Glomerular visceral epithelial cell (primary cell): ENCODE measurements around the gene GPHN.
"Not testable (repeated sequence)": the region's sequence is repeated elsewhere in the genome, so short reads cannot be mapped to it uniquely, and the experiment has no call there.

Experiments
- DNase-seq: peaks from one replicate; pipeline ENCODE4 v3.0.0-alpha.2; 2016; ENCODE audit errors: extremely low spot score

GPHN gene

GRCh38 chr14:66657780-66658179 is 149.8 kb downstream of the GPHN start:
- no peak for DNase-seq

GRCh38 chr14:66662374-66662773 is 154.4 kb downstream of the GPHN start:
- peak; percentile 15 for DNase-seq

- no peak for DNase-seq
Measured at GRCh38 chr14:66677780-66678179, 169.8 kb downstream of the GPHN start.

DNA sequence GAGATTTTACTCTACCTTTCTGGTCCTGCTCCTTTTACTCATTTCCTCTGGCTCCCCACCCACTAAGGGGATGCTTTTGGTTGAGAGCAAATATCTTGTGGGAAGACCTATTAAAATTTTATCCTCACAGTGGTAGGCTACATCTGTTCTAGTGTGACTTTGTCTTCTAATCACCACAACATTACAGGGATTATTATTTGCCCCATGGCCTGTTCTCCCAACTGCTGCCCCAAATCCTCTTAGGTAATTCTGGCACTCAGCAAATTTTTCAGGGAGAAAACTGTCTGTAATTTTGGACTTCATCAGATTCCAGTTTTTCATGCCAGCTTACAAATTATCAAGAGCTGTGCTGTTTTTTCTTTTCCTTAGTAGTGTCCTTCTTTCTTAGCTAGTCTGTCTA is 172.3 kb downstream of the GPHN start:
- DNase-seq: no peak

GRCh38 chr14:66696326-66696725 is 188.4 kb downstream of the GPHN start:
- DNase-seq: no peak

DNA sequence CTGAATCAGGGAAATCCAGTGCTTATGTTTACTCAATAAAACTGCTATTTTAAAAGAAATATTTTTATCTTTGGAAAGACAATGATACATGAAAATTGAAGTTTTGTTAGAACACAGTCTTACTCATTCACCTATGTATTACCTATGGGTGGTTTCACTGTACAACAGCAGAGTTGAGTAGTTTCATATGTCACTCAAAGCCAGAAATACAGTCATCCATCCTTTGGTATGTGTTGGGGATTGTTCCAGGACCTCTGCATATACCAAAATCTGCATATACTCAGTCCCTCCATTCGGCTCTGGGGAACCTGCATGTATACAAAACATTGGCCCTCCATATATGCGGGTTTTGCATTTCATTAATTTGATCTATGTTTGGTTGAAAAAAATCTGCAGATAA is 190.6 kb downstream of the GPHN start:
- DNase-seq: no peak

GRCh38 chr14:66701813-66702212 is 193.9 kb downstream of the GPHN start:
- DNase-seq: peak; percentile 6

DNA sequence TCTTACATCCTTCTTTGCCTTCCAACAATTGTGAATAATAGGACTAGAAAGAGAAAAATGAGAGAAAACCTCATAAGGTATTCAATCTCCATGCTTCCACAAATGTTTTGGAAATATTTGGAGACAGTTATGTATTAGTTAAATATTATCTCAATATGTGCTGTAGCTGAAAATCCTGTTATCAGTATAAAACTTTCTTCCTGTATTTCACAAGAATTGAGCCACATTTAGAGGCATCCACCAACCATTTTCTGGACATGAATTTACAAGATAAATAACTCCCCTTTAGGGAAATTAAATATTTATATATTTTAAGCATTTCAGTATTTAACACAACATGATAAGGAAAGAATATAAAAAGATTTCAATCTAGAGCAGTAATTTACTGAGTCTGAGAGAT is 200.3 kb downstream of the GPHN start:
- no peak for DNase-seq

DNA sequence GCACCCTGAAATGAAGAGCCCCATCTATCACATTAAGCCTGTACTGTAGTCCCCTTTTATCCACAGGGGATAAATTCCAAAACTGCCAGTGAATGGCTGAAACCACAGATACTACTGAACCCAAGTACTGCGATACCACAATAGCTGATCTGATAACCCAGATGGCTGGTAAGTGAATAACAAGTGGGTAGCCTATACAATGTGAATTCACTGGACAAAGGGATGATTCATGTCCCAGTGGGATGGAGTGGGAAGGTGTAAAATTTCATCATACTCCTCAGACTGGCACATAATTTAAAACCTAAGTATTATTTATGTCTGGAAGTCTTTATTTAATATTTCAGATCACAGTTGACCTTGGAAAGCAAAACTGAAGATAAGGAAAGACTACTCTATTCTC is 201.3 kb downstream of the GPHN start:
- peak; percentile 49 for DNase-seq

GRCh38 chr14:66714291-66714690 is 206.3 kb downstream of the GPHN start:
- not testable (repeated sequence) for DNase-seq

GRCh38 chr14:66715313-66715712 is 207.4 kb downstream of the GPHN start:
- DNase-seq: not testable (repeated sequence)

- no peak for DNase-seq
Measured at GRCh38 chr14:66716227-66716626, 208.3 kb downstream of the GPHN start.

GRCh38 chr14:66717561-66718140 is 209.7 kb downstream of the GPHN start:
- DNase-seq: no peak

DNA sequence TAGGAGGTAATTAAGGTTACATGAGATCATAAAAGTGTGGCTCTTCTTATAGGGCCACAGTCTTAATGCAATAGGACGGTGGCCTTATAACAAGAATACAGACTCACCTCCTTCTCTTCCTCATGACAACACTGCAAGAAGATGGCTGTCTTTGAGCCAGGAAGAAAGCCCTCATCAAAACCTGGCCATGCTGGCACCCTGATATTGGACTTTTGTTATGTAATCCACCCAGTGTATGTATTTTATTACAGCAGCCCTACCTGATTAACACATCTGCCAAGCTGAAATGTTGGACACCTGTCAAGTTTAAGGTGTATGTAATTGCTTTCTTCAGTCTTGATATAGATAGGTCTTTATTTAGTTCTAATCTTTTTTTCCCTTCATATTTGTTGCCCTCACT is 217.0 kb downstream of the GPHN start:
- DNase-seq: no peak

DNA sequence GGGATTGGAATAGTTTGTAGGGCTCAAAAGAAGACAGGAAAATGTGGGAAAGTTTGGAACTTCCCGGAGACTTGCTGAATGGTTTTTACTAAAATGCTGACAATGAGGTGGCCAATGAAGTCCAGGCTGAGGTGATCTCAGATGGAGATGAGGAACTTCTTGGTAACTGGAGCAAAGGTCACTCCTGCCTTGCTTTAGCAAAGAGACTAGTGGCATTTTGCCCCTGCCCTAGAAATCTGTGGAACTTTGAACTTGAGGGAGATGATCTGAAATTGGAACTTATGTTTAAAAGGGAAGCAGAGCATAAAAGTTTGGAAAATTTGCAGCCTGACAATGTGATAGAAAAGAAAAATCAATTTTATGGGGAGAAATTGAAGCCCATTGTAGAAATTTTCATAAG is 223.4 kb downstream of the GPHN start:
- not testable (repeated sequence) for DNase-seq

DNA sequence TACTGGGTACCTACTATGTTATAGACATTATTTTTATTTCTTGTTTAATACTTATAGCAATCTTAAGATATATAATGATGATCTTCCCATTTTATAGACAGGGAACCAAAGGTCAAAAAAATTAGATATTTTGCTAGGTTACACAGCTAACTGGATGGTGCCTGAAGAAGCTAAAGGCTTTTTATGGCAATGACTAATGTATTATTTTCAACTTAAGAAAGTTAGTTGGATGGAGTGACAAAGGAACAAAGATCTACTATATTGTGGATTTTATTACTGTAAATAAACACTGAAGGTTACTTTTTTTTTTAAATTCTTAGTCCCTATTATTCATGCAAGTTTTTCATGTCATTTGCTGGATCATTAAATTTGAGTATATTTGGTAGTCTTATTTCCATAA is 227.9 kb downstream of the GPHN start:
- DNase-seq: no peak

DNA sequence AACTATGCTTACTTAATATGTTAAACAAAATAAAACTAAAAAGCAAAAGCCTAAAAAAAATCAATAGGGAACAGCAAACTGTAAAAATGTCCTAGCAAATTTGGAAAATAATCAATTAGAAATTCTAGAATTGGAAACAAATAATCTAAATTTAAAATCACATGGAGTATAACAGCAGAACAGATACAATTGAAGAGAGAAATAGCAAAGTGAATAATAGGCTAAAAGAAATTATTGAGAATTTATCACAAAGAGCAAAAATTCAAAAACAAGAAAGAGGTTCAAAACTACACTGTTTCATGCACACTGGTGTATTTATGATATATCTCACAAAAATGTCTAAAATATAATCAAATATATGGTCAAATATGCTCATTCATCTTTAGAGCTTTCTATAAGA is 231.9 kb downstream of the GPHN start:
- no peak for DNase-seq

DNA sequence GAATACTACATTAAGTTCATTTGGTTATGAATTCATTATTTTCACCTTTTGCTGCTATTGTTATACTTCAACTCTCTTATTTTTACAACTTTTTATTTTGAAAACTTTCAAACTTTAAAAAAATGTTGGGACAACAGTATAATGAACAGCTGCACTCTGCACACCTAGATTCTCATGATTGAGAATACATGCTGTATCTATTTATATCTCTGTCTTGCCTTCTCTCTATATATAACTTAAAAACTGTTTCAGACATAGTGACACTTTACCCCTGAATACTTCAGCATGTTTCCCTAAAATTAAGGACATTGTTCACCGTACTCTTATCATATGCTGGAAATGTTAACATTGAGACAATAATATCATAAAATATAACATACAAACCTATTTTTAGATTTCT is 237.1 kb downstream of the GPHN start:
- no peak for DNase-seq

- DNase-seq: peak; percentile 34
Measured at GRCh38 chr14:66746316-66747006, 238.5 kb downstream of the GPHN start.

DNA sequence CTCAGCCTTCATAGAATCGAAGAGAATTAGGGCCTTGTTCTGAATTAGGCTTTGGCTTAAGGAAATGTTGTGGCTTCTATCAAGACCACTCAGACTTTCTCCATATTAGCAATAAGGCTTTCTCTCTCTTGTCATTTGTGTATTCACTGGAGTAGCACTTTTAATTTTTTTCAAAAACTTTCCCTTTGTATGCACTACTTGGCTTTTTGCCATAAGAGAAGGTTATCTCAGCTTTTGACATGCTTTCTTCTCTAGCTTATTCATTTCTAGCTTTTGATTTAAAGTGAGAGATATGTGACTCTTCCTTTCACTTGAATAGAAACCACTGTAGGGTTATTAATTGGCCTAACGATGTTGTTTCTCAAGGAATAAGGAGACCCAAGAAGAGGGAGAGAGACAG is 244.2 kb downstream of the GPHN start:
- no peak for DNase-seq

DNA sequence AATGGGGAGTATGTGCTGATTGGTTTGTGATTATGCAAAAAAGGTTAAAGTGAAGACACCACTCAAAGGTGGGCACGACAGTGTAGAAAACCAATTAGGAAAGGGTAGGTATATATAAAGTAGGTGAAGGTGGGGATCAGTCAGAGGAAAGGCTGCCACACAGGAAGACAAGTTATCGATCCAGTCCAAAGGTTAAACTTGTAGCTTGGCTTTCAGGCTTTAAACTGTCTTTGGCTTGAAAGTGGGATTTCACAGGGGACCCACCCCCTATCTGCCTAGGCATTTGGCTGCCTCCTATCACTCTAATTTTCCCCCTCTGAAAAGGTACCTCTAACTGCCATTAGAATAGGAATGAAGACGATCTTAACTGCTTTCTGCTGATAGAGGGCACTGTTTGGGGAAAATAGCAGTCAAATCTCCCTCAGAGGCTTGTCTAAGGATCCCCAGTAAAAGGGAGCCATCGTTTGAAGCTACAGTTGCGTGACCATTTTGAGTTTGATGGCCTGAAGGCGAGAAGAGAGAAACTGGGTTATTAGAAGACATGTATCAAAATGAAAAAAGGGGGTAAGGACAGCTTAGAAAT is 250.2 kb downstream of the GPHN start:
- no peak for DNase-seq

DNA sequence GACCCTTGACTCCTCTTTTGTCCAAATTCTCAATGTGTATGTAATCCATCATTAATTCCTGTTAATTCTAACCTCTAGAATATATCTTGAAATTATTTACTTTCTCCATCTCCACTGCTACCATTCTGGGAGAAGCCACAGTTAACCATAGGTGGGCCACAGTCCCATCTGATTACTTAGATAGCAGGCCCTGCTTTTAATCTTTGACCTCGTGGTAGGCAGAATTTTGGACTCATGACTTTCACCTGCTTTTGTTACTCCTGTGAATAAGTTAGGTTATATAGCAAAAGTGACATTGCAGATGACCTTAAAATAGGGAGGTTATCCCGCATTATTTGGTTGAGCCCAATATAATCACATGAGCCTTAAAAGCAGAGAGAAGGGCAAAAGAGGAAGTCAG is 264.2 kb downstream of the GPHN start:
- no peak for DNase-seq

DNA sequence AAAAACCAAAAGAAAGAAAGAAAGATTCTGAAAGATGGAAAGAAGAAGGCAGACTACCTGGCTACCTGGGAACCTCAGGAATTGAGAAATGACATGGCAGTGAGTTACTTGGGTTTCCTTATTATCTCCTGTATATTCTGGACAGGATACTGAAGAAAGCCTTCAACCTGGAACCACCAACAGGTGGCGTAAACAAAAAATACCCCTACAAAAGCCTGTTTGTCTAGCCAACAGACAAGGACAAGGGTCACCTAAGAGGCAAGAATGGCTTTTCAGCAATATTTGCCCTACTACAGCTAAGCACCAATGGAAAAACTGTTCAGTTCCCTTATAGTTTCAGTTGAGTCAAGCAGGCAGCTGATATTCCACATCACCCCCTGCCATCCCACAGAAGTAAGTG is 274.9 kb downstream of the GPHN start:
- DNase-seq: no peak

DNA sequence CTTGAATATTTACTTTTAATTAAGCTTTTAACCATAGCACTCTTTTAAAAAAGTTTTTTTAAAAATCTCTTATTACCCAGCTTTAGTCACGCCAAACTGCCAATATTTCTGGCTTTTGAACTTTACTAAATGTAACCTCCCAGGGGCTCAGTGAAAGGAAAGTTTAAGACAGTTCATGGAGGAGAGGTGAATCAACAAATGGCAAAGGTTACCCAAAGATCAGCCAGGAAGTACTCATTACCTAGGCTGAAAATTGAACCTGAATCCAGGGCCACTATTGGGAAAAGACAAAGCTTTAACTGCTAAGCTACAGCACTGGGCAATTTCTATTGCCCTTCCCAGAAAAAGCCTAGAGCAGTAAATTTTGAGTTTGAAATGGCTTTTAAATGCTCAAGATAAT is 282.2 kb downstream of the GPHN start:
- DNase-seq: no peak
